Fibroblast of peridontal ligament (primary cell): ENCODE data around the gene GJB2.

Experiments
- DNase-seq: peaks from one replicate; pipeline ENCODE4 v3.0.0-alpha.2; 2010; ENCODE audit errors: extremely low read depth

GJB2 gene

DNA sequence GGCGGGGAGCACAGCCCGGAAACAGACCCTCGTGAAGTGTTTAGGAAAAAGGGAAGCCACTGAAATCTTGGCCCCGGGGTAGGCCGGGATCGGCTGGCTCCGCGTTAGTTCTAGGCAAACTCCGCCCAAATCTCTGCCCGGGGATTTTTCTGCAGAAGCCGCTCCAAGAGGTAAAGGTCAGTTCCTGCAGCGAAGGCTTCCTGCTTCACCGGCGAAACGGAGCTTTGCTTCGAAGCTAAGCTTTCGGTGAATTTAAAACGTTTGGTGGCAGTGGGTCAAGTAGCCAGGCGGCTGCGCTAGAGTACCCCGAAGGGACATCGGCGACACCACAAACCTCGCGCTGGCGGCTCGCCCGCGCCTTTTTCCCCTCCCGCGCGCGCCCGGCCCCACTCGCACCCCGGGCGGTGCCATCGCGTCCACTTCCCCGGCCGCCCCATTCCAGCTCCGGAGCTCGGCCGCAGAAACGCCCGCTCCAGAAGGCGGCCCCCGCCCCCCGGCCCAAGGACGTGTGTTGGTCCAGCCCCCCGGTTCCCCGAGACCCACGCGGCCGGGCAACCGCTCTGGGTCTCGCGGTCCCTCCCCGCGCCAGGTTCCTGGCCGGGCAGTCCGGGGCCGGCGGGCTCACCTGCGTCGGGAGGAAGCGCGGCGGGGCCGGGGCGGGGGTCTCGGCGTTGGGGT lies 441 bp downstream of the GJB2 start:
- DNase-seq: no peak

DNA sequence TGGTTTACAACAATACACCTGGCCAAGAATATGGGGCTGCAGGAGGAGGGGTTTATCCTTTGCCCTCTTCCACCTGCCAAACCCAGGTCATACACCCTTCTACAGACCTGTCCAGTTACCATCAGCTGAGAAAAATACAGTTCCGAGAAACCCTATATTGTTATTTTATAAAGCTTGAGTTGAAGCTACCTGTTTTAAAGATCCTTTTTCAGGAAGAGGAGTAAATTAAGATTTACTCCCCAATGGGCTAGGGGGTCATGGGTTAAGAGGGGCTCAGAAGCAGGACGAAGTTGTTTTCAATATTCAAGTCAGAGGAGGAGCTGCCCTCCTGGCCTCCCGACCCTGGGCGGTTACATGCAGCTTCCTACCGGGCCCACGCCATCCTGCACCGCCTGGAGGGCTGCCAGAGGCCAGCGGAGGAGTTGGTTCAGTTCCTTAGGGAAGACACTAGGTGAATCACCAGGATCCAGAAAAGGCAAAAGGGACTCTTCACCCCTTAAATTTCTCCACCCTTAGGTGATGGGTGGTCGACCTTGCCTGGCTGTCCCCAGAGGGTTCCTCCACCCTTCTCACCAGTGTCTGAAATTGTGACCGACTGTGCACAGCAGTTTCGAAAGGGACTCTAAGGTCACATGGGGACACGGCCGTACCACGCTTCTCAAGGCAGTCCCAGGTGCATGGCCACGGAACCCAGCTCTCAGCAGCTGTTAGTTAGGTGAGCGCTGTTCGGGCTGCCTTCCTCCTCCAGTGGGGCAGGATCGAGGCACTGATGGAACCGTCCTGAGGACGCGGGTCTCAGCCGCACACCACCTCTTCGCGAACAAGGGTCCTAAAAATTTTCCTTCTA lies 1.2 kb downstream of the GJB2 start:
- no peak for DNase-seq

DNA sequence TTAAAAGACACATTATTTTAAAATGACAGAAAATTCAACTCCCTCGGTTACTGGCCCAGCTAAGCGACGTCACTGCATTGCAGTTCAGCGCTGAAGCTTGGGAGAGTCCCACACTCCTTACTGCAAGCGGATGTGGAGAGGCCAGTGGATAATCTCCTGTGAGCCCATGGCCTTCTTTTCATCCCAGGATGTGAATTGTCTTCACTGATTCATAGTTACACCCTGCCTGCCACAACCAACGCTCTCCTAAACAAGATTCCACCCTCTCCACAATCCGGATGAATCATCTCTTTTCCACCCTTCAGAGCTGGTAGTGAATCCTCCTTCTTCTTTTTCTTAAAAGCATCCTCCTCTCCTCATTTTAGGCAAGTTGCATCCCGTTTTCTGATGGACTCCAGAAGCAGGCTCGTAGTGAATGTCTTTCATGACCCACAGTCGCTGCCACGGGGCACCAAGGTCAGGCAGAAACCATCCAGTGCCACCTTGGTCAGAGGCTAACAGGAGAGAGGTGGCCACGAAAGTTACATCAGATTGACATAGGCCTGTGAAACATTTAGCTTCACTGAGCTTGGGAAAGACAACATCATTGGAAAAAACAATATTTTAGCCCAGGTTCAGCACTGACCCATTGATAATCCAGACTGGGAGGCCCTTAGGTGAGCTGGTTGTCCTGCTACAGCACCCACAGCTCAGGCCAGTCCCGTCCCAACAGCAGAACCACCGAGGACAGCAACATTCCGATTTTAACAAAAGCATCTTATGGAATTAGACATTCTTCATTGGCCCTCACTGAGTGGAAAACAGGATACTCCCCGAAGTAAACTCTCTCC lies 2.0 kb downstream of the GJB2 start:
- DNase-seq: peak; percentile 47

DNA sequence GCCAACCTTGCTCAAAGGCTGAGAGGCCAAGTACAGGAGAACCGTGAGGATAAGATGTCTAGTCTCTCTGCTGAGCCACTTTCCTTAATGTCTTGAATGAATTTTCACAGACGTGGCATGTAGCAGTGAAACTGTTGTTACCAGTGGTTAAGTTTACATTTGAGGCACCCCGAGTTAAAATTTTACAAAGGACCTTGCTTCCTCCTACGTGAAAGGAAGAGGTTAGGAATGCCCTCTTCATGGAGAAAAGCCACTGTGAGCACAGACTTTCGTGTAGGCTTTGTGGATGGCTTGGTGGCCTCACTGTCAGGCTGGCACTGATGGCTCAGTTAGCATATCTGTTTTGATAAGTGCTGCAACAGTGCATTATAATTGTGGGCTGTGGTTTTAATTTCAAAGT lies 2.7 kb downstream of the GJB2 start:
- DNase-seq: no peak

DNA sequence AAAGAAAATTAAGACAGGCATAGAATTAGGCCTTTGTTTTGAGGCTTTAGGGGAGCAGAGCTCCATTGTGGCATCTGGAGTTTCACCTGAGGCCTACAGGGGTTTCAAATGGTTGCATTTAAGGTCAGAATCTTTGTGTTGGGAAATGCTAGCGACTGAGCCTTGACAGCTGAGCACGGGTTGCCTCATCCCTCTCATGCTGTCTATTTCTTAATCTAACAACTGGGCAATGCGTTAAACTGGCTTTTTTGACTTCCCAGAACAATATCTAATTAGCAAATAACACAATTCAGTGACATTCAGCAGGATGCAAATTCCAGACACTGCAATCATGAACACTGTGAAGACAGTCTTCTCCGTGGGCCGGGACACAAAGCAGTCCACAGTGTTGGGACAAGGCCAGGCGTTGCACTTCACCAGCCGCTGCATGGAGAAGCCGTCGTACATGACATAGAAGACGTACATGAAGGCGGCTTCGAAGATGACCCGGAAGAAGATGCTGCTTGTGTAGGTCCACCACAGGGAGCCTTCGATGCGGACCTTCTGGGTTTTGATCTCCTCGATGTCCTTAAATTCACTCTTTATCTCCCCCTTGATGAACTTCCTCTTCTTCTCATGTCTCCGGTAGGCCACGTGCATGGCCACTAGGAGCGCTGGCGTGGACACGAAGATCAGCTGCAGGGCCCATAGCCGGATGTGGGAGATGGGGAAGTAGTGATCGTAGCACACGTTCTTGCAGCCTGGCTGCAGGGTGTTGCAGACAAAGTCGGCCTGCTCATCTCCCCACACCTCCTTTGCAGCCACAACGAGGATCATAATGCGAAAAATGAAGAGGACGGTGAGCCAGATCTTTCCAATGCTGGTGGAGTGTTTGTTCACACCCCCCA lies 3.8 kb downstream of the GJB2 start:
- no peak for DNase-seq

DNA sequence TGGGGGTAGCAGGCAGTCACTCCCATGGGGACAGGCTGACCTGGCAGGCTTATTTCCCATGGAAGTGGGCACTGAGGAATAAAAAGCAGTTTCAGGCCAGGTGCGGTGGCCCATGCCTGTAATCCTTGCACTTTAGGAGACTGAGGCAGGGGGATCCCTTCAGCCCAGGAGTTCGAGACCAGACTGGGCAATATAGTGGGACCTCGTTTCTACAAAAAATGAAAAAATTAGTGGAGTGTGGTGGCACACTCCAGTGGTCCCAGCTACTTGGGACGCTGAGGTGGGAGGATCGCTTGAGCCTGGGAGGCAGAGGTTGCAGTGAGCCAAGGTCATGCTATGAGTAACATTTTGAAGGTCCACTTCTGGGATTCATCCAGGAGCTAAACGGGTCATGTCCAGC lies 6.0 kb downstream of the GJB2 start:
- no peak for DNase-seq

DNA sequence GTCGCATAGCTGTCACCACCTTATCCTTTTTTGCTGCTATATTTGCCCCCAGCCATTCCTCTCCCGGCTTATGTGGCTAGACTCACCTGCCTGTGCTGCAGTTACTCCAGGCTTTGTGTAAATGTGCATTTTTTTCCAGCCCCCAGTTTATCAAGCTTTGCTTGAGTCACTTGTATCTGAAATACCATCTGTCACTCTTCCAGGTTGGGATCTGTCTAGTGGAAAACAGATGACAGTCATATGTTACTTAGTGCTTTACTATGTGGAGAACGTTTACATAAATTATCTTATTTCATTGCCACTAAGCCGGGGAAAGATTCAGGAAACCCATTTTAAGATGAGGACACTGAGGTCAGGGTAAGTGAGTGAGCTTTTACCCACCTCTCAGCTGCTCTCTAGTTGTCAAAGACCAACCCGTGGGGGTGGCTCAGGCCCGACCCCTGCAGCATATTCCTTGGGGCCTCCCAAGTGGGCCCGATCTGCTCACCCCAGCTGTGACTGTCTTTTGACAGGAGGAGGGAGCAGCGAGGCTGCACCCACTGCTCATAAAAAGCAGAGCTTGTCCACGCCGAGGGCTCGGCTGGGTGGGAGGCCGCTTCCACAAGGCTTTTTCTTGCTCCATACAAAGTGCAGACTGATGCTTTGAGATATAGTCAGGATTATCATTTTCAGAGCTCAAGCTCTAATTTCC lies 7.2 kb downstream of the GJB2 start:
- DNase-seq: no peak

DNA sequence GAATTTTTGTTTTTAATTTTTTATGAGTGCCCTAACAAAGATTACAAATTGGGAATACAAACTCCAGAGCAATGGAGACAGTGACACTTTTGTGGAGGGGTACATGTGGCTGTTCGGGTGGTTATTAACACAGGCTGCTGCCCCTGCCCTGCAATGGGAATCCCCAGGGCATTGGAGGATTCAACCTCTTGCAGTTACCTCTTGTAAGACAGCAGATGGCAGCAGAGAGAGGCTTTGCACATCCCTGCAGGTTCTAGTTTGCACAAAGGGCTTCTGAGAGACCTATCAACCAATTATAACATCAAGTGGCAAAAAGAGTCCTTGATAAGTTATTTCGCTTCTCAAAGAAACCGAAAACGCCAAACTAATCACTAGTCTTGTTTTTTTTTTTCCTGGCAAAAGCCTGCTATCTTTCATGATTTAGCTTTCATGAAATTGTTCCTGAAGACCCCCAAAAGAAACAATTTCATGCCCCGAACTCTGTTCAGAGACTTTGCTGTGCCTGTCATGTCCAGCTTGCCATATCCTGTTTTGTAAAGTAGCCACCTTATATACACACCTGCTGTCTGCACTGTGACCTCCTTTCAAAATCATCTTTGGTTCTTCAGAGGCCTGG lies 10.4 kb downstream of the GJB2 start:
- DNase-seq: peak; percentile 79

DNA sequence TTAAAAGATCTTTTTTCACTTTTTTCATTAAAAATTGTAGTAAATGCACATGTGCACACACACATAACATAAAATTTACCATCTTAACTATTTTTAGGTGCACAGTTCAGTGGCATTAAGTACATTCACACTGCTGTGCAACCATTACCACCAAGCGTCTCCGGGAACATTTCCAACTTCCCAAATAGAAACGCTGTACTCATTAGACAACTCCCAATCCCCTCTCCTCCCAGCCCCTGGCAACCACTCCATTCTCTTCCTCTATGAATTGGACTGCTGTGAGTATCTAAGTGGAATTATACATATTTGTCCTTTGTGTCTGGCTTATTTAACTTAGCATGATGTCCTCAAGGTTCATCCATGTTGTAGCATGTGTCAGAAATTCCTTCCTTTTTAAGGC lies 11.6 kb downstream of the GJB2 start:
- DNase-seq: no peak

DNA sequence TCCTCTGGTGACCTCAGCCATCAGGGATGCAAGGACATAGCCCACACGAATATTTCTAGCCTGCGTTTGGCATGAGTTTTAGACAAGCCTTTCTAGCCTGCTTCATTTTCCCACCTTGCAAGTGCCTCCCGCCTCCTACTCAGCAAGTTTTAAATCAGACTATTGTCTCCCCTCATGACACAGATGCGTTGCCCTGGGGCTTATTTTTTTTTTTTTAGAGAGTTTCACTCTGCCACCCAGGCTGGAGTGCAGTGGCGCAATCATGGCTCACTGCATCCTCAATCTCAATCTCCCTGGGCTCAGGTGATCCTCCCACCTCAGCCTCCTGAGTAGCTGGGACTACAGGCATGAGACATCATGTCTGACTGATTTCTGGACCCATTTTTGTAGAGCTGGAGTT lies 14.6 kb downstream of the GJB2 start:
- DNase-seq: no peak

DNA sequence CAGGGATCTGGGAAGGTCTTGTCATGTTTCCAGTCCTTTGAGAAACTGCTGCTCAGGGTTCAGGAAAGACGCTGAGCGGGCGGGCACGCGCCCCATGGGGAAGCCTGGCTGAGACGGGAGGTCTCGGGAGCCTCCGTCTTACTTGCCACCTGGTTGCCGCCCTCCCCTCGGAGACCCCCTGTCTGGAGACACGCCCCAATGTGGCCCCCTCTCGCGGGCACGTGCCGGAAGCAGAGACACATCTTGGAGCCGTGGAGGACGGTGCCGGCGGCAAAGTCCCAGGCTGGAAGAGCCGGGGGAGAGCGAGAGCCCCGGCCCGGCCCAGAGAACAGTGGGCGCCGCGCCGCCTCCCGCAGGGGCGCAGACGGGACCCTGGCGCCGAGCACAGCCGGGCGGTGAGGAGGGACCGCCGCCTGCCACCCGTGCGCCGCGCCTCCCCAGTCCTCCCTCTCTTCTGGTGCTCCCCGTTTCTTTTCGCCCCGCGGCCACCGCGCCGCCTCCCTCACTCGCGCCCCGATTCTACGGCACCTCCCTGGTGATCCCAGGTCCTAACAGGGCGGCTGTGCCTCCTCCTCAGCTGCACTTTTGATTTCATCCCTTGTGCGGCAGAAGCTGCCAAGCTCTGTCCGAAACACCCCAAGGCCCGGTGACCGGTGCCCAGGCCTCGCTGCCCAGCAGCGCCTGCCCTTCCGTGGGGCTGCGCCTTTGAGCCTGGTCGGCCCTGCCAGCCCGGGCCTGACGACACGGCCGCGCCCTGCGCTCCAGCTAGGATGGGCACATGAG lies 15.5 kb downstream of the GJB2 start:
- no peak for DNase-seq

DNA sequence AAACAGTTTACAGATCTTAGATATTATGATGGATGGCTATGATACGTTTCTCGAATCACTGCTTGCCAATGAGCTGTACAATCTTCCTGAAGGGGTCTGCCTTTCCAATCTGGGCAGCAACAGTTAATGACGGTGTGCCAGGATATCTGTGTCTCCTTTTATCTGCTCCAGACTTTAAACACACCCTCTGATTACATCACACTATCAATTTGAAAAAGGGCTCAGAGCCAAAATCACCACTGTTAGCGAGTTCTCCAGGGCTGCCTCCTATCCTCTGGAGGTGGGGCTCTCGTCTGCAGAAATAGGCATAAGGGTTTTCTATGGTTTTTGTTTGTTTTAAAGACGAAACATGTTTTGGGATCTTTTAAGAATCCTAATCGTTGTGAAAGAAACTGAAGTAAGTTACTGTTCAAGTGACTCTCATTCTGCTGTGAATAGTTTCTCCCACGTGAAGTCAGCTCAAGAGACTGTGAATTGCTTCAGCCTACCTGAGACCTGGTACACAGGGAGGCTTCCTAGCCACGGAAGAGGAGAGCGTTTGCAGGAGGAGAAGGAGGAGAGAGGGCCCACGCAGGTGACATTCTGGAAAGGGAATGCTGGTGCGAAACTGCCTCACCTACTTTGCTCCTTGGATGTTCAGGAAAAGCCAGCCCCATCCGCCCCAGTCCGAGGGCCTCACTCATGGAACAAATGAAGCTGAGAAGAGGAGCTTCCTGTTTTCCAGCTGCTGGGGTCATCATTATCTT lies 16.7 kb downstream of the GJB2 start:
- DNase-seq: no peak

DNA sequence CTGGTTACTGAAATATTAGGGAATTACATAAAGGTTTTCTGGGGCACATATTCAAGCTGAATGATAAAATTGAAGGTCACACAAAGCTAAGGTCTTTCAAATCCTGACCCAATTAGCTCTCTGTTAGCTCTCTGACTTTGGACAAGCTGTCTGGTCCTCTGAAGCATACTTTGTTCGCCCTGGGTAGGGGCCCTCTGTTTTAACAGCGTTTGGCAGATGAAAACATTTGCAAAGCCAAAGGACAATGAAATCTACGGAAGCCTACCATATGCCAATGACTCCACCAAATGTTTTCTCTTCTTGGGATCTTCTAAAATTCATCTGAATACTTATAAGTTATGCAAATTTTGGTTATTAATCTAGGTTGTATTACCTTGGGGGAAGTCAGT lies 17.3 kb downstream of the GJB2 start:
- DNase-seq: no peak

DNA sequence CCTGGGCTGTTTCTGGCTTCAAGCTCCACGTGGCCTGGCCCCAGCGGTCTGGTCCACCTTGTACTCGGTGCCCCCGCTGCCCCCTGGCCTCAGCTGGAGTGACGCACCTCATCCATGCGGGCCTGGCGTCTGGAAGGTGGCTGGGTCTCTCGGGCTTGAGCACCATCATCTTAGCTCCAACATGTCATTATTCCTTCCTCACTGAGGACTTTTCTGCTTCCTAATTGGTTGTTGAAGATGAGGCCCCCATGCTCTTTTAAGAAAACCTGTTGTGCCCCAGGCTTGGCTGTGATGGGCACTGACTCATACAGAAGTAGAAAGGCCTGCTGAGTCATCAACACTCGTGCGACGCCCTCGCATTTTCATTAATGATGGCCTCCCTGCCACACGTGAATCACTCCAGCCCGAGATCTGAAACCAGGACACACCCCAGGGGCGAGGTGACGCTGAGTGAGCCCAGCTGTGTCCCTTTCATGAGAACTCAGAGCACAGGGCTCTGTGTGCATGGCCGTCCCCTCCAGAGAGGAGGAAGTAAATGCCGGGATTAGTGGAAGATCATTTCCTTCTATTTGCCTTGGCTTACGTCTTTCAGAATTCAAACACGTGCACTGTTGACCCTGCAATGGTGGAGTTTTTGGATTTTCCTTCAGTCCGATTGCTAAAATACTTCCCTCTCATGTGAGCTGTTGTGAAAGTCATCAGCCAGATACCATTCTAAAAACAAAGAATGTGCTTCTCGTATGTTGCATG lies 17.9 kb downstream of the GJB2 start:
- DNase-seq: peak; percentile 62

DNA sequence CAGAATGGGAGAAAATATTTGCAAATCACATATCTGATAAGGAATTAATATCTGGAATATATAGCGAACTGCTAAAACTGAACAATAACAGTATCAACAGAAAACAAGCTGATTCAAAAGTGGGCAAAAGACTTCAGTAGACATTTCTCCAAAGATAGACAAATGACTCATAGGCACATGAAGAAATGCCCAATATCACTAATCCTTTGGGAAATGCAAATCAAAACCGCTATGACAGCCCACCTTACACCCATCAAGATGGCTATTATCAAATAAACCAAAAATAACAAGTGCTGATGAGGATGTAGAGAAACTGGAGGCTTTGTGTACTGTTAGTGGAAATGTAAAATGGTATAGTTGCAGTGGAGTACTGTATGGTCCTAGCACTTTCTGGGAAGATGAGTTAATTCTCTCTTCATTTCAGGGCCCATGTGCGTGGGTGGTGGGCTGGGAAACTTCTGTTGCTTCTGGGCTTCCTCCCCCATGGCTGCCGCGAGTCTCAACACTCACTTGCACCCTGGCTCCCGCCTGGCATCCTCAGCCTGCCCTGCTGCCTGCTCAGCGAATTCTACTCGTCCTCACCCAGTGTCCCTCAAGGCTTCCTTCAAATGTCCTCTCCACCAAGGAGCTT lies 19.5 kb downstream of the GJB2 start:
- DNase-seq: no peak

DNA sequence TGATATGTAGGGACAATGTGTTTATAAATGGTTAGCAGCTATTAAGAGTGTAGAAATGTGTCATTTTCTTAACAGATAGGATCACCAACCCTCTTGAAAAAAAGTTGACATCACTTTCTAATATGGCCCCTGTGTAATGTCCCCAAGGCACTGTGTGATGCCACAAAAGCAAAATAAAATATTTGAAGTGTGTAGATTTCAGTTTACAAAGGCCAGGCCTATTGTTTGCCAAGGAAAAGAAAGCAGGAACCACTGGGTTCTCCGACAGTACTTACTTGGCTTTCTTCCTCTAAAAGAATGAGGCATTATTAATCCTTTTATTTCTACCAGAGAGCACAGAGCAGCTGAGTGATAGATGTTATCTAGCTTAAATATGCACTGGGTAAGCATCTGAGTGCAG lies 21.4 kb downstream of the GJB2 start:
- DNase-seq: no peak

DNA sequence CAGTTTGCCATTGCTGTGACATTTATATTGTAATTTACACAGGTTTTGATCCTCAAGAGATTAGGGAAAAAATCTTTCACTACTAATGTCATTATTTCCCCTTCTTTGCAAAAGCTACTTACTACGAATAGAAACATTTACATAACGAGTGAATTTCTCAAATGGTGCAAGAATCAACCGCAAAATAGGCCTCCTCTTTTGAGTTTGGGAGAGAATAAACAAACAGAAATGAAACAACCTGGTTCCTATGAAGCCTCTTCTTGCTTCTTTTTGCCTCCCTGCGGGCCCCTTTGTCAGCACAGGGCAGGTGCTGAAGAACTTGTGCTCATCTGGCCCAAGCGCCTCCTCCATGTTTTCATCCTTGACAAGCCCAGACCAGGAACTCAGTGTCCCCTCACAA lies 21.8 kb downstream of the GJB2 start:
- no peak for DNase-seq

DNA sequence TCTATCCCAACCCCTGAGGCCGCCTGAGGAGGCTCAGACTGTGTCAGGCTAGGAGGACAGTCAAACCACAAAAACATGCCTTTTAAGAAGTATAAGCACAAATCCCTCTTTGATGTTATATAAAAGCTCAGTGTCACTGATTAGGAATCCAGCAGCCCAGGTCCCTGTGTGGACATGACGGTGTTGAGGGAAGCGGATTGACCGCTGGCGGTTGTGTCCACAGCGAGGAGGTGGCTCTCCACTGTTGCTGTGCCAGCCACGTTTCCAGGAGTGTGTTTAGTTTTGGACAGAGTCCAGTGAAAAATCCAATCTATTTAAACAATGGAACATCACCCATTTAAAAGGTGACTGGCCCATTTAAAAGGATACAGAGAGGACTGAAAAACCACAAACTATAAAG lies 24.3 kb downstream of the GJB2 start:
- DNase-seq: no peak
